Caco-2 (cell line): Measurements from ENCODE around the gene IRX4. TPM values are rescaled to one million over a fixed set of nuclear protein-coding genes. Genes with fewer than 3 reads are reported as not detected.

ENCODE experiments used
- BruUV-seq: library from RNA; stranded (reverse); fragments of 400-500 nt; replicated peaks from 2 replicates; lab custom pipeline; 2021; lab: Mats Ljungman, UMichigan
- CTCF ChIA-PET: fragments of 300-600 bp; sonication (Branson Sonifier 250); formaldehyde crosslinking; loops from one replicate; lab custom pipeline; 2022; ENCODE audit warnings: antibody characterized with exemption; lab: Charles Lee
- POLR2A ChIA-PET: fragments of 300-600 bp; sonication (Branson Sonifier 250); formaldehyde crosslinking; loops from one replicate; lab custom pipeline; 2022; ENCODE audit warnings: antibody characterized with exemption; lab: Charles Lee
- DNase-seq, 2 experiments: peaks; one replicate each; pipeline versions ENCODE4 v3.0.0 to v3.0.0-alpha.2; 2020 to 2022
- H3K27me3 ChIP-seq: replicated peaks from 2 replicates; pipeline ENCODE4 v1.6.0; 2011; ENCODE audit warnings: low read length; ENCODE audit not compliant: control insufficient read depth, insufficient read depth
- H3K36me3 ChIP-seq: 2 replicates; pipeline ENCODE4 v1.5.1; 2011; ENCODE audit warnings: low read length; ENCODE audit not compliant: control insufficient read depth, insufficient read depth
- H3K4me1 ChIP-seq: fragments of 250-450 bp; sonication (Bioruptor Pico); 2 replicates; pipeline ENCODE4 v1.5.1; 2020; ENCODE audit warnings: mild to moderate bottlenecking
- H3K4me3 ChIP-seq: 2 replicates; pipeline ENCODE4 v1.5.1; 2011; ENCODE audit warnings: low read depth, mild to moderate bottlenecking, control low read depth, low read length
- H3K9me3 ChIP-seq: fragments of 250-450 bp; sonication (Bioruptor Pico); 2 replicates; pipeline ENCODE4 v1.5.1; 2020; ENCODE audit warnings: mild to moderate bottlenecking, moderate library complexity
- H3K27ac Mint-ChIP-seq: one replicate; pipeline ENCODE4 v1.8.0; 2022; ENCODE audit warnings: mixed read lengths; ENCODE audit not compliant: unreplicated experiment
- H3K27me3 Mint-ChIP-seq: one replicate; pipeline ENCODE4 v1.8.0; 2022; ENCODE audit warnings: mixed read lengths; ENCODE audit not compliant: insufficient read depth, unreplicated experiment
- H3K36me3 Mint-ChIP-seq: one replicate; pipeline ENCODE4 v1.8.0; 2022; ENCODE audit warnings: mild to moderate bottlenecking, mixed read lengths; ENCODE audit not compliant: insufficient read depth, unreplicated experiment
- H3K4me1 Mint-ChIP-seq: one replicate; pipeline ENCODE4 v1.8.0; 2022; ENCODE audit warnings: low read depth, mixed read lengths; ENCODE audit not compliant: unreplicated experiment
- H3K4me3 Mint-ChIP-seq: one replicate; pipeline ENCODE4 v1.8.0; 2022; ENCODE audit warnings: mild to moderate bottlenecking, moderate library complexity, mixed read lengths; ENCODE audit not compliant: unreplicated experiment
- H3K9me3 Mint-ChIP-seq: one replicate; pipeline ENCODE4 v1.8.0; 2022; ENCODE audit warnings: mixed read lengths; ENCODE audit not compliant: unreplicated experiment
- intact Hi-C: fragments of 100-400 bp; cut with micrococcal nuclease; formaldehyde crosslinking; loops from one replicate; pipeline ENCODE4 v1.10.0; 2022; ENCODE audit not compliant: unreplicated experiment
- total RNA-seq: library from RNA; stranded (reverse); gene quantifications from 2 replicates; pipeline ENCODE4 v1.2.3, GENCODE V29; 2022
- TF ChIP-seq, protein P1 (sequence below), 2 experiments: fragments of 200-600 bp in 1 of 2; IDR thresholded peaks; 1 replicate in 1 of 2; 2 replicates in 1 of 2; pipeline versions ENCODE4 v1.5.1 to v1.8.0; 2011 to 2022; ENCODE audit warnings: antibody characterized with exemption in 1 of 2, control low read depth in 1 of 2, inconsistent platforms in 1 of 2, low read depth in 1 of 2, low read length in 1 of 2, mild to moderate bottlenecking in 1 of 2, moderate library complexity in 1 of 2; ENCODE audit not compliant: insufficient read depth in 1 of 2, severe bottlenecking in 1 of 2, unreplicated experiment in 1 of 2

Gene IRX4
- total RNA-seq, 1 experiment from 2014 or later: not detected

DNA sequence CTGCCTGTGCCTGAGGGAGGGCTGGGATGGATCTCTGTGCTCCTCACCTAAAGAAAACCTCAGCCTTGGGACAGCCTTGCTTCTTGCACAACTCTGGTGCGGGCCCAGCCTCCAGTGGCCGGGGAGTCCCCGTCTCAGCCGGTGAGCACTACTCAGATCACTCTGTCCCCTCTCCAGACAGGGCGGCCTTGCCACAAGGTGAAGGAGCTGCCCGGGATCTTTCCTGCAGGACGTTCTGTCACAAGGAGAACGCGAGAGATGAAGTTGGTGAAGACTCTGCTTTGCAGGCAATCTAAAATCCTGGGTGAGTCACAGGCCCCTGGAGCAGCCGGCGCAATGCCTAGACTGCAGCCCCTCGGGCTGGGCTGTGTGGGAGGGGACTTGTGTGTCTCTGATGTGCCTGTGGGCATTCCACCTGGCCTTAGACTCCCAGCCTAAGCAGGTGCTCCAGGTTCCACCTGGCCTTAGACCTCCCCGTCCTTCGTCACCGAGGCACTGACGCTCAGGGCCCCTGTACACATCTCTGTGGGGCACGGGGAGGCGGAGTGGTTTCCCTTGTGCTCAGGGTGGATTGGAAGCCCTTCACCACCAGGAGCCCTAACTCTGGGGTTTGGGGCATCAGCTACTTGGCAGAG, 15.2 kb upstream of the IRX4 start:
- Histone ChIP-seq H3K9me3 (no peaks in the 10 kb centered on the region), H3K27me3 (no peaks in the 10 kb centered on the region; the same call in 1 of the 2 replicates), H3K4me3 (no peak overlapping the region), H3K36me3 (no peaks in the 10 kb centered on the region), H3K4me1 (no peaks in the 10 kb centered on the region)
- TF ChIP-seq, protein P1, sequence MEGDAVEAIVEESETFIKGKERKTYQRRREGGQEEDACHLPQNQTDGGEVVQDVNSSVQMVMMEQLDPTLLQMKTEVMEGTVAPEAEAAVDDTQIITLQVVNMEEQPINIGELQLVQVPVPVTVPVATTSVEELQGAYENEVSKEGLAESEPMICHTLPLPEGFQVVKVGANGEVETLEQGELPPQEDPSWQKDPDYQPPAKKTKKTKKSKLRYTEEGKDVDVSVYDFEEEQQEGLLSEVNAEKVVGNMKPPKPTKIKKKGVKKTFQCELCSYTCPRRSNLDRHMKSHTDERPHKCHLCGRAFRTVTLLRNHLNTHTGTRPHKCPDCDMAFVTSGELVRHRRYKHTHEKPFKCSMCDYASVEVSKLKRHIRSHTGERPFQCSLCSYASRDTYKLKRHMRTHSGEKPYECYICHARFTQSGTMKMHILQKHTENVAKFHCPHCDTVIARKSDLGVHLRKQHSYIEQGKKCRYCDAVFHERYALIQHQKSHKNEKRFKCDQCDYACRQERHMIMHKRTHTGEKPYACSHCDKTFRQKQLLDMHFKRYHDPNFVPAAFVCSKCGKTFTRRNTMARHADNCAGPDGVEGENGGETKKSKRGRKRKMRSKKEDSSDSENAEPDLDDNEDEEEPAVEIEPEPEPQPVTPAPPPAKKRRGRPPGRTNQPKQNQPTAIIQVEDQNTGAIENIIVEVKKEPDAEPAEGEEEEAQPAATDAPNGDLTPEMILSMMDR (IDR thresholded peaks at IDR 0.05; ENCODE audit: insufficient read depth in 1 of 2, low read depth in 1 of 2, low read length in 1 of 2, severe bottlenecking in 1 of 2, unreplicated experiment in 1 of 2): no peak
- DNase-seq: no peak
- CTCF ChIA-PET: no interaction called here
- Mint-ChIP-seq H3K27ac (no peak overlapping the region), H3K4me1 (no peaks in the 10 kb centered on the region), H3K9me3 (no peaks in the 10 kb centered on the region), H3K36me3 (no peaks in the 10 kb centered on the region), H3K4me3 (no peak overlapping the region), H3K27me3 (peaks cover 30% of the 10 kb centered on the region)
- intact Hi-C loops: no loop called here
- POLR2A ChIA-PET: no interaction called here
- no TSS peak for BruUV-seq

DNA sequence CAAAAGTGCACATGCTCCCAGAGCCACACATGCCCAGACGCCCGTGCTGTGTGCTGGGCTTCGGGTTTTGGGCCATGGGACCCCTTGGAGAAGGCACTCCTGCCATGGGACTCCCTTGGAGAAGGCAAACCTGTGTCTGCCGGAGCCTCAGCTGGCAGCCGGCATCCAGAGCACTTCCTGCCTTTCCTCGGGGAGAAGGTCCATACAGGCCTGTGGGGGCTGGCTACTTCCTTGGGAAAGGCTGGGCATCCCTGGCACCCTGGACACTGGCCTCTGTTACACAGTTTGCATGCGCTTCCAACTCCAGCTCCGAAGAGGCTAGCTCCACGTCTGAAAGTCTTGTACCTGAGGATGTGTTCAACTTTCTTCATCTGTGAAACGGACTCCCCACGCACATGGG, 14.7 kb upstream of the IRX4 start:
- no TSS peak for BruUV-seq
- Histone ChIP-seq H3K27me3 (no peaks in the 10 kb centered on the region; the same call in 1 of the 2 replicates), H3K9me3 (no peaks in the 10 kb centered on the region), H3K4me3 (no peak overlapping the region), H3K4me1 (no peaks in the 10 kb centered on the region), H3K36me3 (no peaks in the 10 kb centered on the region)
- intact Hi-C loops: no loop called here
- Mint-ChIP-seq H3K27me3 (peaks cover 32% of the 10 kb centered on the region), H3K4me3 (no peak overlapping the region), H3K27ac (no peak overlapping the region), H3K36me3 (no peaks in the 10 kb centered on the region), H3K9me3 (no peaks in the 10 kb centered on the region), H3K4me1 (no peaks in the 10 kb centered on the region)
- POLR2A ChIA-PET: no interaction called here
- CTCF ChIA-PET: no interaction called here
- DNase-seq: no peak
- TF ChIP-seq, protein P1 (IDR thresholded peaks at IDR 0.05; ENCODE audit: insufficient read depth in 1 of 2, low read depth in 1 of 2, low read length in 1 of 2, severe bottlenecking in 1 of 2, unreplicated experiment in 1 of 2): no peak

DNA sequence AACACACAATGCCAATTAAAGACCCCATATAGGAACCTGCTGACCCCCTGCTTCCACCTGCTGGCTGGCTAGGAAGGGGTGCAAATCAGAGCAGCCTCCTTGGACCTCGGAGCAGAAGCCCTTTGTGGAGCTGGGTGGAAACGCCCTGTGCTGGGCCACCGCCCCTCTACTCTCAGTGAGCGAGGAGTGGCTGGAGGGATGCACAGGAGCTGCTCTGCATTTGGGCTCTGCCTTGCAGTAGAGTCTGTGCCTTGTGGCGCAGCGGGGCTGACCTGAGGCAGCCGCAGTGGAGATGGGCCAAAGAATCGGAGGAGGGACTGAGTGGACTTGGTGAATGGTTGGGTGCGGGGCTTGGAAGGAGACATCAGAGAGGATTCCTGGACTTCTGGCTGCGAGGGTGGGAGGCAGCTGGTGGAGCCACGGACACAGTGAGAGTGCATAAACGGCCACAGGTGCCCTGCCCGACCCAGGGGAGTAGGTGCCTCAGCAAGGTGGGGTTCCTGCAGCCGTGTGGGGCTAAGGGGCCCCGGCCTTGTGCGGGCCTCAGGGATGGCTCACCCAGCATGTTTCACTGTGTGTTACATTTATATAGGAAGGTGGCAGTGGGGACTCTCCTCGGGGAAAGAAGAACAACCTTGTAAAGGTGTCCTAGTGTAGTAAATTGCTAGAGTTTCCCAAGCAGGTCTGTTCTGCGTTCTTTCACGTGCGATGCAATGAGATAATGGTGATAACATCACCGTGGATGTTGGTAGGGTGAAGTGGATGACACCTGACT, 14.1 kb upstream of the IRX4 start:
- H3K27me3 ChIP-seq: no peaks in the 10 kb centered on the region; the same call in 1 of the 2 replicates
- H3K4me3 Mint-ChIP-seq: no peak overlapping the region
- no peaks in the 10 kb centered on the region for H3K4me1 ChIP-seq
- intact Hi-C loops: no loop called here
- DNase-seq: no peak
- no peaks in the 10 kb centered on the region for H3K9me3 Mint-ChIP-seq
- no TSS peak for BruUV-seq
- H3K27me3 Mint-ChIP-seq: peaks cover 31% of the 10 kb centered on the region
- H3K4me1 Mint-ChIP-seq: no peaks in the 10 kb centered on the region
- ChIA-PET POLR2A (no interaction called here), CTCF (no interaction called here)
- H3K36me3 Mint-ChIP-seq: no peaks in the 10 kb centered on the region
- H3K4me3 ChIP-seq: no peak overlapping the region
- H3K27ac Mint-ChIP-seq: no peak overlapping the region
- H3K9me3 ChIP-seq: no peaks in the 10 kb centered on the region
- TF ChIP-seq, protein P1 (IDR thresholded peaks at IDR 0.05; ENCODE audit: insufficient read depth in 1 of 2, low read depth in 1 of 2, low read length in 1 of 2, severe bottlenecking in 1 of 2, unreplicated experiment in 1 of 2): no peak
- no peaks in the 10 kb centered on the region for H3K36me3 ChIP-seq
